CD4-positive, alpha-beta T cell (primary cell): ENCODE results near the gene MIAT. TPM values are rescaled to one million over a fixed set of nuclear protein-coding genes. Genes with fewer than 3 reads are reported as not detected.

Source experiments
- ATAC-seq: fragments of 200-7000 bp; cut with Tn5 transposase; one replicate; pipeline ENCODE4 v1.10.0; 2022; ENCODE audit warnings: mild to moderate bottlenecking; ENCODE audit not compliant: poor library complexity
- CTCF ChIA-PET: fragments of 350-600 bp; sonication (Branson Sonifier 250); formaldehyde crosslinking; loops from one replicate; lab custom pipeline; 2021; ENCODE audit warnings: antibody characterized with exemption, inconsistent platforms; lab: Charles Lee
- POLR2A ChIA-PET: fragments of 350-600 bp; sonication (Branson Sonifier 250); formaldehyde crosslinking; loops from one replicate; lab custom pipeline; 2021; ENCODE audit warnings: antibody characterized with exemption, inconsistent platforms; lab: Charles Lee
- DNase-seq, 14 experiments: peaks; one replicate each; pipeline ENCODE4 v3.0.0-alpha.2; 2013 to 2020; ENCODE audit warnings: mixed read lengths in 2 of 14
- H3K27ac ChIP-seq, 2 donors: one replicate each; pipeline versions ENCODE4 v1.5.1 to v1.7.0; 2013; ENCODE audit warnings: low read length in 2 of 2, low read depth in 1 of 2, mild to moderate bottlenecking in 1 of 2
- H3K27me3 ChIP-seq, 2 experiments: 1 replicate in 1 of 2; 2 replicates in 1 of 2; pipeline versions ENCODE4 v1.6.1 to v1.7.0; 2013; ENCODE audit warnings: low read length in 2 of 2, control low read depth in 1 of 2, mild to moderate bottlenecking in 1 of 2, moderate library complexity in 1 of 2; ENCODE audit not compliant: insufficient read depth in 2 of 2, control insufficient read depth in 1 of 2
- H3K36me3 ChIP-seq: one replicate; pipeline ENCODE4 v1.6.1; 2013; ENCODE audit warnings: low read length, control low read depth; ENCODE audit not compliant: insufficient read depth
- H3K4me1 ChIP-seq: one replicate; pipeline ENCODE4 v1.6.1; 2013; ENCODE audit warnings: low read length, control low read depth; ENCODE audit not compliant: insufficient read depth
- H3K4me3 ChIP-seq: one replicate; pipeline ENCODE4 v1.5.1; 2013; ENCODE audit warnings: mild to moderate bottlenecking, low read length, moderate library complexity
- H3K9me3 ChIP-seq, 2 experiments: 1 replicate in 1 of 2; 2 replicates in 1 of 2; pipeline versions ENCODE4 v1.6.1 to v1.7.0; 2013; ENCODE audit warnings: low read length in 2 of 2, mild to moderate bottlenecking in 2 of 2, control low read depth in 1 of 2, moderate library complexity in 1 of 2; ENCODE audit not compliant: control insufficient read depth in 1 of 2, insufficient read depth in 1 of 2
- H3K27ac Mint-ChIP-seq: one replicate; pipeline ENCODE4 v1.8.0; 2020; ENCODE audit warnings: mixed read lengths
- H3K27me3 Mint-ChIP-seq: one replicate; pipeline ENCODE4 v1.8.0; 2021; ENCODE audit warnings: mixed read lengths
- H3K36me3 Mint-ChIP-seq: one replicate; pipeline ENCODE4 v1.8.0; 2021; ENCODE audit warnings: low read depth, mixed read lengths
- H3K4me1 Mint-ChIP-seq: one replicate; pipeline ENCODE4 v1.8.0; 2021; ENCODE audit warnings: low read depth, mixed read lengths
- H3K4me3 Mint-ChIP-seq: one replicate; pipeline ENCODE4 v1.8.0; 2020; ENCODE audit warnings: mild to moderate bottlenecking, mixed read lengths
- H3K9me3 Mint-ChIP-seq: one replicate; pipeline ENCODE4 v1.8.0; 2020; ENCODE audit warnings: mixed read lengths
- CTCF ChIP-seq: fragments of 200-600 bp; IDR thresholded peaks from one replicate; pipeline ENCODE4 v1.8.0; 2022; ENCODE audit warnings: antibody characterized with exemption, mild to moderate bottlenecking
- intact Hi-C, 2 experiments: fragments of 100-400 bp; cut with DNase I in 1 of 2; cut with micrococcal nuclease in 1 of 2; formaldehyde crosslinking; loops; one replicate each; pipeline versions ENCODE4 v1.15.1 to v1.9.0; 2023 to 2025; cut with DNase I, micrococcal nuclease
- total RNA-seq, 174 experiments: library from RNA in 2 of 174; stranded (reverse) in 2 of 174; gene quantifications; one replicate each; pipeline ENCODE4 v1.2.3 and lab custom pipeline; 2021 to 2026

Gene MIAT
- total RNA-seq, 2 experiments from 2014 or later, result 26.8 to 27.2 TPM

GRCh38 chr22:26658161-26658560, 773 bp downstream of the MIAT start:
- POLR2A ChIA-PET, result interaction anchor here (1.8 kb wide), 1 partner anchor 14 kb away, joined by 11 read pairs; no protein-coding TSS in a partner anchor
- Mint-ChIP-seq H3K4me1 (peaks cover 21% of the 10 kb centered on the region), H3K27ac (peak overlapping the region; percentile 77), H3K9me3 (no peaks in the 10 kb centered on the region), H3K27me3 (peaks cover 37% of the 10 kb centered on the region), H3K4me3 (peak overlapping the region; percentile 90), H3K36me3 (no peaks in the 10 kb centered on the region)
- Histone ChIP-seq H3K27me3 (peaks cover 0 to 4% of the 10 kb centered on the region in 2 experiments), H3K9me3 (no peaks in the 10 kb centered on the region), H3K4me1 (peaks cover 30% of the 10 kb centered on the region), H3K4me3 (peak overlapping the region; percentile 89), H3K27ac (no peak overlapping the region), H3K36me3 (no peaks in the 10 kb centered on the region)
- CTCF ChIA-PET, result no interaction called here
- DNase-seq, result peak in 2 of 14 experiments; percentile 26 to 41
- intact Hi-C loops, result no loop called here
- no peak for TF ChIP-seq CTCF
- peak; percentile 25 for ATAC-seq

DNA sequence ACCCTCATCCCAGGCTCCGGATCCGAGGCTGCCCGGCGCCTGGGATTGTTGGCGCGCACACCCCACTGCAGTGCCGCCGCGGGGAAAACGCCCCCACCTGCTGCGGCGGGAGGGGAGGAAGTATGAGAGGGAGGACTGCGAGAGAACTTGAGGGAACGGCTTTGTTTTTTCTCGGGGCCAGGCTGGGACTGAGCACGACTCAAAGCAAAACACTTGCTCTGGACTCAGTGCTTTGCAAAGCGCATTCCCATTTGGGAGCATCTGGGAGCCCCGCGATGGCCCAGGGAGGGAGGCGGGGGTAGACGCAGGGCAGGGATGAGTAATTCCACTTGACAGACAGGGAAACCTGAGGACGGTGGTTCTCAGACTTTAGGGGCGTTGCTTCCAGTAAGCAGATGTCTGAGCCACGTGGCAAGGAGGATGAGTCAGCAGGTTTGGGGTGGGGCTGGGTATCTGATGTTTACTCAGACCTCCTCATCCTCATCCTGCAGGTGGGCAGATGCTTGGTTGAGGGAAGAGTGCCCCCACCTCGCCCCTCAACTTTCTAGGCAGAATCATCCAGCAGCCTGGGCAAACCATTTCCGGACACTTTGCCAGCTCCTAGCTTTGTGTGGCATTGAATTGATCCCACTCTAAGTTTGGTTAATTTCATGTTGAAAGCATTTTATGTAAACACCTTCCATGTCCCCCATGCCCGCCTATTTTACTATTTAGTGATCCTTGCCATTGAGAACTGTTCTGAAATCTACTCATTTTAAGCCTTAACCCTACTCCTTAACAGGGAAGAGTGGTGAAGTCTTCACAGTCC, 1.5 kb downstream of the MIAT start:
- DNase-seq (peak; percentile 33 to 86 (median 73)), ATAC-seq (peak; percentile 74)
- Histone ChIP-seq H3K27ac (peak overlapping the region in 1 of 2 donors; percentile 34), H3K4me1 (peaks cover 30% of the 10 kb centered on the region), H3K4me3 (peak overlapping the region; percentile 89), H3K36me3 (no peaks in the 10 kb centered on the region), H3K9me3 (no peaks in the 10 kb centered on the region), H3K27me3 (peaks cover 0 to 4% of the 10 kb centered on the region in 2 experiments)
- H3K9me3 Mint-ChIP-seq, result no peaks in the 10 kb centered on the region
- no peak for TF ChIP-seq CTCF
- H3K27ac Mint-ChIP-seq, result peak overlapping the region; percentile 77
- intact Hi-C loops, result no loop called here
- peak overlapping the region; percentile 90 for H3K4me3 Mint-ChIP-seq
- H3K36me3 Mint-ChIP-seq, result no peaks in the 10 kb centered on the region
- H3K4me1 Mint-ChIP-seq, result peaks cover 21% of the 10 kb centered on the region
- ChIA-PET POLR2A (interaction anchor here (0.5 to 1.0 kb wide), 3 partner anchors 13 to 122 kb away, joined by 3 to 5 read pairs (median 3); no protein-coding TSS in a partner anchor), CTCF (interaction anchor here (0.7 kb wide), 1 partner anchor 20 kb away, joined by 3 read pairs; no protein-coding TSS in a partner anchor)
- H3K27me3 Mint-ChIP-seq, result peaks cover 37% of the 10 kb centered on the region

GRCh38 chr22:26660356-26660755, 3.0 kb downstream of the MIAT start:
- H3K36me3 Mint-ChIP-seq, result no peaks in the 10 kb centered on the region
- no peak overlapping the region for H3K27ac Mint-ChIP-seq
- ATAC-seq (no peak), DNase-seq (no peak)
- POLR2A ChIA-PET, result no interaction called here
- TF ChIP-seq CTCF, result no peak
- intact Hi-C loops, result no loop called here
- no peak overlapping the region for H3K4me3 ChIP-seq
- H3K4me1 Mint-ChIP-seq, result peaks cover 26% of the 10 kb centered on the region
- no peaks in the 10 kb centered on the region for H3K9me3 ChIP-seq
- H3K27me3 ChIP-seq, result peaks cover 0 to 4% of the 10 kb centered on the region in 2 experiments
- H3K4me3 Mint-ChIP-seq, result no peak overlapping the region
- H3K9me3 Mint-ChIP-seq, result no peaks in the 10 kb centered on the region
- no peaks in the 10 kb centered on the region for H3K36me3 ChIP-seq
- CTCF ChIA-PET, result no interaction called here
- peaks cover 37% of the 10 kb centered on the region for H3K4me1 ChIP-seq
- H3K27ac ChIP-seq, result no peak overlapping the region
- H3K27me3 Mint-ChIP-seq, result peaks cover 32% of the 10 kb centered on the region
